GM12891 (cell line): Measurements from ENCODE around the gene TEAD1.

Experiments used
- POLR2A ChIP-seq: IDR thresholded peaks from 2 replicates; pipeline ENCODE4 v1.6.1; 2011; ENCODE audit warnings: low read depth, low read length, control low read depth
- POLR2AphosphoS5 ChIP-seq: IDR thresholded peaks from 2 replicates; pipeline ENCODE4 v1.6.1; 2011; ENCODE audit warnings: low read depth, low read length, control low read depth
- TAF1 ChIP-seq: IDR thresholded peaks from 2 replicates; pipeline ENCODE4 v1.6.1; 2011; ENCODE audit warnings: low read depth, low read length, control low read depth

DNA sequence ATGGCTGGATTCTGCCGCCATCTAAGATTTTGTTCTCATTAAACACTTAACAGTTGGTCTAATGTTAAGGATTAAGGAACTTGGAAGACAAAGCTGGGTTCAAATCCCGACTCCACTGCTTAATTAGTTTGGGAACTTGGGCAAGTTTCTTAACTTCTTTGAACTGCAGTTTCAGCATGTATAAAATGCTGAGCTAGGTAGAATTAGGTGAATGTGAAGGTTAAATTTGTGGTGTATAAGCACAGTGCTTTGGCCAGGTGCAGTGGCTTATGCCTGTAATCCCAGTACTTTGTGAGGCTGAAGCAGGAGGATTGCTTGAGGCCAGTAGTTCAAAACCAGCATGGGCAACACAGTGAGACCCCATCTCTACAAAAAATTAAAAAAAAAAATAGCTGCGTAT lies 174.2 kb downstream of the TEAD1 start:
- TF ChIP-seq POLR2A (no peak), TAF1 (no peak), POLR2AphosphoS5 (no peak)
